ENCODE results near the gene SMIM11. TPM values are rescaled to one million over a fixed set of nuclear protein-coding genes. Genes with fewer than 3 reads are reported as not detected.

Gene SMIM11
- total and polyA plus RNA-seq, 2 donors (not counting 1 experiment from before 2014, with no cell fraction given), result 8.0 to 19.3 TPM

DNA sequence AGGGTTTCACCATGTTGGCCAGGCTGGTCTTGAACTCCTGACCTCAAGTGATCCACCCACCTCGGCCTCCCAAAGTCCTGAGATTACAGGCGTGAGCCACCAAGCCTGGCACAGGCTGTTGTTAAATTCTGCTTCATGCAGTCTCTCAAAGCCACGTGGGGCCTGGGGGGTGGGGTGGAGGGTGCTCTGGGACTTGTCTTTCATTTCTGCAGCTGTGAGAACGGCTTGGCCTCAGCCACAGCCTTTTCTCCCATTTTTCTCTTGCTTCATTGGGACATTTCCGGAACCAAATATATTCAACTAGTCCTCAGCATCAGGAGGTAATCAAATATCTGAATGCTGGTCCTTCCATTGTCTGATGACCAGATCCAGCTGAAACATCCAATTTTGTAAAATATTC is 39.1 kb upstream of the SMIM11 start:
- no peak for TF ChIP-seq EZH2 (IDR thresholded peaks at IDR 0.05; ENCODE audit: low read length, missing control alignments)
- Histone ChIP-seq H2AFZ (ENCODE audit: low read length) (no peak overlapping the region), H3K36me3 (ENCODE audit: control insufficient read depth, insufficient read depth, low read length) (no peaks in the 10 kb centered on the region), H3K4me1 (ENCODE audit: control insufficient read depth, extremely low read depth, insufficient read depth, low read length) (no peaks in the 10 kb centered on the region), H3K27me3 (ENCODE audit: control insufficient read depth, insufficient read depth, low read length) (peaks cover 2% of the 10 kb centered on the region), H3K9ac (ENCODE audit: insufficient read depth, low read length) (no peak overlapping the region), H4K20me1 (ENCODE audit: control insufficient read depth, extremely low read depth, insufficient read depth, low read length) (no peaks in the 10 kb centered on the region), H3K27ac (ENCODE audit: insufficient read depth, low read length) (no peak overlapping the region), H3K4me3 (replicated peaks in 1 of 4; ENCODE audit: control extremely low read depth in 1 of 4, insufficient read depth in 1 of 4, low read depth in 3 of 4, low read length in 4 of 4) (no peak overlapping the region), H3K9me3 (ENCODE audit: control insufficient read depth, insufficient read depth, low read depth, low read length) (no peaks in the 10 kb centered on the region), H3K79me2 (ENCODE audit: control insufficient read depth, insufficient read depth, low read length) (no peaks in the 10 kb centered on the region), H3K4me2 (ENCODE audit: extremely low read depth, insufficient read depth, low read length) (no peak overlapping the region)
- peak in 1 of 2 donors; percentile 3 for DNase-seq (ENCODE audit: low read depth in 2 of 2)

DNA sequence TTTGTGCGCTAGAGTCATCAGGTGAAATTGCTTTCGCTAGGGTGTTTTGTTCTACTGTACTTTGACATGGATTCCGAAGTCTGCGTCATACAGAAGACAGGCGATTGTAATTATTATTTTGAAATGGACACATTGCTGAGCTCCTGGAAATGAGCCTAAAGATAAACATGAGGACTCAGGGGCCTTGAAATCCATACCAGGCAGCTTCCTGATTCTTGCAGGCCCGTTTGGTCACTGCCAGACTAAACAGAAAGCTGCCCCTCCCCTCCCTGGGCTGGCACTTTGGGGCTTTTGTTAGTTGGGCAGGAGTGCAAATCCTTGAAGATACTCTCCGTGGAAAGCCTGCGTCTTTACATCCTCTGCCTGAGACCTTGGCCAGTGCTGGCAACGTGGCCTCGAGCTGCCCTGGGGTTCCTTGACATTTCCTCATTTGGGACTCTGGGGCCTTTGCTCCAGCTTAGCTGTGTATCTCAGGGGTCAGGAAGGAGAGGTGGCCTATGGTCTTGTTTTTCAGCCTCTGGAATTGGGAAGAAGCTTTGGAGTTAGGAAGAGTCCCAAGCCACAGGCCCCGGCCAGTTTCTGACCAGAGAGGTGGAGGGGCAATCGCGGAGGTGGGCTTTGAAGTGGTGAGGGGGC is 38.4 kb upstream of the SMIM11 start:
- no peaks in the 10 kb centered on the region for H3K4me1 ChIP-seq (ENCODE audit: control insufficient read depth, extremely low read depth, insufficient read depth, low read length)
- H3K4me3 ChIP-seq (replicated peaks in 1 of 4; ENCODE audit: control extremely low read depth in 1 of 4, insufficient read depth in 1 of 4, low read depth in 3 of 4, low read length in 4 of 4), result no peak overlapping the region
- DNase-seq (ENCODE audit: low read depth in 2 of 2), result peak; percentile 25 to 77
- H4K20me1 ChIP-seq (ENCODE audit: control insufficient read depth, extremely low read depth, insufficient read depth, low read length), result no peaks in the 10 kb centered on the region
- H3K4me2 ChIP-seq (ENCODE audit: extremely low read depth, insufficient read depth, low read length), result no peak overlapping the region
- H3K27ac ChIP-seq (ENCODE audit: insufficient read depth, low read length), result no peak overlapping the region
- TF ChIP-seq CTCF (conservative IDR thresholded peaks at IDR 0.05 in 1 of 2, IDR thresholded peaks at IDR 0.05 in 1 of 2; ENCODE audit: low read depth in 1 of 2, low read length in 2 of 2) (no peak), EZH2 (IDR thresholded peaks at IDR 0.05; ENCODE audit: low read length, missing control alignments) (no peak)
- no peak overlapping the region for H2AFZ ChIP-seq (ENCODE audit: low read length)
- H3K9ac ChIP-seq (ENCODE audit: insufficient read depth, low read length), result no peak overlapping the region
- peaks cover 2% of the 10 kb centered on the region for H3K27me3 ChIP-seq (ENCODE audit: control insufficient read depth, insufficient read depth, low read length)
- no peaks in the 10 kb centered on the region for H3K36me3 ChIP-seq (ENCODE audit: control insufficient read depth, insufficient read depth, low read length)
- H3K79me2 ChIP-seq (ENCODE audit: control insufficient read depth, insufficient read depth, low read length), result no peaks in the 10 kb centered on the region
- H3K9me3 ChIP-seq (ENCODE audit: control insufficient read depth, insufficient read depth, low read depth, low read length), result no peaks in the 10 kb centered on the region

DNA sequence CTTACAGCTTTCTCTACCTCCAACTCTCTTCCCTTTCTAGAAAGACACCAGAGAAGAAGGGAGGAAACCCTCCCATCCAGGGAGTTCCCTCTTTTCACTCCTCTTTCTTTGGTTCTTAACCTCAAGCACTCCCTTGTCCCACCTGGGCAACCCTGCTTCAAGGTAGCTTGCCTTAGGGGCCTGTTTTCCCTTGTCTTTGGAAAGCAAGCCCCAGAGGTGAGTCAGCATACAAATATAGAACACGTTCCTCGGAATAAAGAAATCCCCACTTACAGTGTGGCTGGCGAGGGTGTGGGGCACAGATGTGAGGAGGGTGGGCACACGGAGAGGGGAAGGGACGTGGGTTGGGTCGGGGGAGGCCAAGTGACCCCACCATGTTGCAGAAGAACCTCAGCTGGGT is 37.6 kb upstream of the SMIM11 start:
- no peak overlapping the region for H2AFZ ChIP-seq (ENCODE audit: low read length)
- no peaks in the 10 kb centered on the region for H3K4me1 ChIP-seq (ENCODE audit: control insufficient read depth, extremely low read depth, insufficient read depth, low read length)
- H3K27me3 ChIP-seq (ENCODE audit: control insufficient read depth, insufficient read depth, low read length), result peaks cover 2% of the 10 kb centered on the region
- no peak overlapping the region for H3K4me3 ChIP-seq (replicated peaks in 1 of 4; ENCODE audit: control extremely low read depth in 1 of 4, insufficient read depth in 1 of 4, low read depth in 3 of 4, low read length in 4 of 4)
- no peak overlapping the region for H3K27ac ChIP-seq (ENCODE audit: insufficient read depth, low read length)
- DNase-seq (ENCODE audit: low read depth in 2 of 2), result peak in 1 of 2 donors; percentile 34
- no peaks in the 10 kb centered on the region for H3K36me3 ChIP-seq (ENCODE audit: control insufficient read depth, insufficient read depth, low read length)
- H4K20me1 ChIP-seq (ENCODE audit: control insufficient read depth, extremely low read depth, insufficient read depth, low read length), result no peaks in the 10 kb centered on the region
- H3K79me2 ChIP-seq (ENCODE audit: control insufficient read depth, insufficient read depth, low read length), result no peaks in the 10 kb centered on the region
- H3K4me2 ChIP-seq (ENCODE audit: extremely low read depth, insufficient read depth, low read length), result no peak overlapping the region
- TF ChIP-seq CTCF (conservative IDR thresholded peaks at IDR 0.05 in 1 of 2, IDR thresholded peaks at IDR 0.05 in 1 of 2; ENCODE audit: low read depth in 1 of 2, low read length in 2 of 2), result no peak
- TF ChIP-seq EZH2 (IDR thresholded peaks at IDR 0.05; ENCODE audit: low read length, missing control alignments), result no peak
- H3K9me3 ChIP-seq (ENCODE audit: control insufficient read depth, insufficient read depth, low read depth, low read length), result no peaks in the 10 kb centered on the region
- H3K9ac ChIP-seq (ENCODE audit: insufficient read depth, low read length), result no peak overlapping the region

Measured in fibroblast of lung (primary cell).